Endothelial cell of umbilical vein (primary cell): ENCODE results near the gene ACOX3. TPM values are rescaled to one million over a fixed set of nuclear protein-coding genes. Genes with fewer than 3 reads are reported as not detected.

Source experiments
- BruUV-seq: library from RNA; stranded (reverse); fragments of 400-500 nt; replicated peaks from 2 replicates; lab custom pipeline; 2021; lab: Mats Ljungman, UMichigan
- CTCF ChIA-PET: fragments of 300-600, 350-600 bp; sonication (Branson Sonifier 250); formaldehyde crosslinking; loops from one replicate; lab custom pipeline; 2021; ENCODE audit warnings: antibody characterized with exemption, inconsistent platforms; lab: Charles Lee
- POLR2A ChIA-PET: fragments of 300-600, 350-600 bp; sonication (Branson Sonifier 250); formaldehyde crosslinking; loops from one replicate; lab custom pipeline; 2021; ENCODE audit warnings: antibody characterized with exemption, inconsistent platforms; lab: Charles Lee
- DNase-seq: peaks from one replicate; pipeline ENCODE4 v3.0.0-alpha.2; 2011; ENCODE audit warnings: low read depth, low spot score
- FAIRE-seq: peaks from 2 replicates; lab custom pipeline; 2011; peaks lifted over from hg19 to GRCh38; lab: Jason Lieb, UNC
- H2AFZ ChIP-seq: 2 replicates; pipeline ENCODE4 v1.6.0; 2012; ENCODE audit warnings: low read depth, low read length, control low read depth, inconsistent platforms
- H3K27ac ChIP-seq: 2 replicates; pipeline ENCODE4 v1.5.1; 2011; ENCODE audit warnings: low read depth, mild to moderate bottlenecking, control low read depth, low read length, moderate library complexity; ENCODE audit not compliant: insufficient read depth
- H3K27me3 ChIP-seq, 2 experiments: 2 replicates each; pipeline versions ENCODE4 v1.6.0 to v1.6.1; 2011; ENCODE audit warnings: low read length in 2 of 2, mixed read lengths in 1 of 2; ENCODE audit not compliant: control insufficient read depth in 2 of 2, insufficient read depth in 2 of 2
- H3K36me3 ChIP-seq, 2 experiments: 2 replicates in 1 of 2; 3 replicates in 1 of 2; pipeline ENCODE4 v1.5.1; 2011; ENCODE audit warnings: low read length in 2 of 2, mild to moderate bottlenecking in 1 of 2, moderate library complexity in 1 of 2; ENCODE audit not compliant: control insufficient read depth in 2 of 2, insufficient read depth in 2 of 2; ENCODE audit errors: extremely low read depth in 1 of 2
- H3K4me1 ChIP-seq: 3 replicates; pipeline ENCODE4 v1.5.1; 2011; ENCODE audit warnings: mild to moderate bottlenecking, low read length; ENCODE audit not compliant: control insufficient read depth, insufficient read depth; ENCODE audit errors: extremely low read depth
- H3K4me2 ChIP-seq: 2 replicates; pipeline ENCODE4 v1.6.1; 2011; ENCODE audit warnings: low read length, control low read depth, mixed read lengths; ENCODE audit not compliant: insufficient read depth
- H3K4me3 ChIP-seq, 3 experiments: fragments of 200-600 bp in 1 of 3; sonication (generic), shearing (Covaris generic) in 1 of 3; replicated peaks in 1 of 3; 2 replicates each; pipeline ENCODE4 v1.5.1; 2011 to 2016; ENCODE audit warnings: control low read depth in 3 of 3, low read length in 3 of 3, mild to moderate bottlenecking in 2 of 3, inconsistent platforms in 1 of 3, low read depth in 1 of 3, moderate library complexity in 1 of 3; ENCODE audit not compliant: insufficient read depth in 1 of 3
- H3K79me2 ChIP-seq: 2 replicates; pipeline ENCODE4 v1.6.0; 2012; ENCODE audit warnings: low read length, inconsistent platforms; ENCODE audit not compliant: control insufficient read depth, insufficient read depth
- H3K9ac ChIP-seq: replicated peaks from 2 replicates; pipeline ENCODE3; 2011; ENCODE audit warnings: low read length, control low read depth; ENCODE audit not compliant: insufficient read depth; ENCODE audit errors: extremely low read depth
- H3K9me1 ChIP-seq: replicated peaks from 3 replicates; pipeline ENCODE4 v1.6.0; 2011; ENCODE audit warnings: mild to moderate bottlenecking, low read length; ENCODE audit not compliant: control insufficient read depth, insufficient read depth; ENCODE audit errors: extremely low read depth
- H3K9me3 ChIP-seq: replicated peaks from 2 replicates; pipeline ENCODE4 v1.5.1; 2012; ENCODE audit warnings: low read length, inconsistent platforms; ENCODE audit not compliant: control insufficient read depth, insufficient read depth
- H4K20me1 ChIP-seq: replicated peaks from 2 replicates; pipeline ENCODE3; 2011; ENCODE audit warnings: mild to moderate bottlenecking, low read length; ENCODE audit not compliant: control insufficient read depth, insufficient read depth; ENCODE audit errors: extremely low read depth
- CTCF ChIP-seq, 2 donors: IDR thresholded peaks; 1 replicate in 1 of 2; 2 replicates in 1 of 2; pipeline ENCODE4 v1.5.1; 2011; ENCODE audit warnings: low read length in 2 of 2, mild to moderate bottlenecking in 2 of 2, moderate library complexity in 2 of 2, control low read depth in 1 of 2, inconsistent platforms in 1 of 2, low read depth in 1 of 2; ENCODE audit not compliant: insufficient read depth in 1 of 2; ENCODE audit errors: extremely low read depth in 1 of 2
- EZH2 ChIP-seq: IDR thresholded peaks from 2 replicates; pipeline ENCODE4 v1.6.1; 2012; ENCODE audit warnings: borderline replicate concordance, low read depth, mild to moderate bottlenecking, moderate library complexity, low read length, inconsistent platforms; ENCODE audit not compliant: severe bottlenecking
- FOS ChIP-seq: IDR thresholded peaks from 2 replicates; pipeline ENCODE4 v1.6.1; 2011; ENCODE audit warnings: mild to moderate bottlenecking, low read length, moderate library complexity, borderline replicate concordance; ENCODE audit not compliant: insufficient read depth
- GATA2 ChIP-seq: IDR thresholded peaks from 2 replicates; pipeline ENCODE4 v1.7.0; 2011; ENCODE audit warnings: low read depth, mild to moderate bottlenecking, moderate library complexity, mixed read lengths, low read length; ENCODE audit not compliant: insufficient read length, insufficient read depth
- JUN ChIP-seq: IDR thresholded peaks from 2 replicates; pipeline ENCODE4 v1.6.1; 2011; ENCODE audit warnings: borderline replicate concordance, low read depth; ENCODE audit not compliant: insufficient read length, insufficient read depth
- MAX ChIP-seq: IDR thresholded peaks from 2 replicates; pipeline ENCODE4 v1.6.1; 2011; ENCODE audit not compliant: insufficient read depth, insufficient read length
- MYC ChIP-seq: IDR thresholded peaks from one replicate; pipeline ENCODE4 v1.6.1; 2011; ENCODE audit warnings: mild to moderate bottlenecking, low read depth, low read length
- POLR2A ChIP-seq: IDR thresholded peaks from 2 replicates; pipeline ENCODE4 v1.6.1; 2012; ENCODE audit warnings: low read depth, mild to moderate bottlenecking, control low read depth, low read length
- POLR2AphosphoS5 ChIP-seq: IDR thresholded peaks from 2 replicates; pipeline ENCODE4 v1.6.1; 2012; ENCODE audit warnings: low read depth, mild to moderate bottlenecking, control low read depth, low read length, moderate library complexity; ENCODE audit not compliant: insufficient read depth
- dilution Hi-C: fragments of 300-500 bp; cut with MboI; formaldehyde crosslinking; loops from one replicate; pipeline ENCODE4 v1.15.0; 2019; ENCODE audit warnings: low sequenced_read_pairs; ENCODE audit not compliant: extremely low pct_ligation_motif_present
- intact Hi-C: fragments of 100-400 bp; cut with micrococcal nuclease; formaldehyde crosslinking; loops from one replicate; pipeline ENCODE4 v1.10.0; 2022
- polyA plus RNA-seq, 4 experiments: library from polyadenylated mRNA; depleted of rRNA in 3 of 4; stranded (reverse) in 3 of 4; unstranded in 1 of 4; fragments of >200 nt; gene quantifications; 2 replicates each; pipeline versions ENCODE4 v1.2.1 to v1.2.3, GENCODE V29; 2011 to 2012; ENCODE audit warnings: missing spikeins in 1 of 4
- total RNA-seq: library from RNA; stranded (reverse); gene quantifications from 2 replicates; pipeline ENCODE4 v1.2.3, GENCODE V29; 2021

ACOX3 gene
- total and polyA plus RNA-seq, 2 donors (not counting 3 experiments of a cell fraction or from before 2014, with no cell fraction given): 13.0 to 26.3 TPM

GRCh38 chr4:8398347-8398746, 42.2 kb downstream of the ACOX3 start:
- H3K4me3 ChIP-seq: no peak overlapping the region
- H3K9me1 ChIP-seq: no peaks in the 10 kb centered on the region
- BruUV-seq: no TSS peak
- H3K9me3 ChIP-seq: no peaks in the 10 kb centered on the region
- CTCF ChIA-PET: no interaction called here
- no peak overlapping the region for H3K27ac ChIP-seq
- no peak overlapping the region for H3K4me2 ChIP-seq
- POLR2A ChIA-PET: no interaction called here
- no peaks in the 10 kb centered on the region for H3K27me3 ChIP-seq
- H2AFZ ChIP-seq: no peak overlapping the region
- H3K4me1 ChIP-seq: peaks cover 21% of the 10 kb centered on the region
- no peak overlapping the region for H3K9ac ChIP-seq
- dilution Hi-C loops (no loop called here), intact Hi-C loops (no loop called here)
- FAIRE-seq (no peak), DNase-seq (no peak)
- H3K79me2 ChIP-seq: no peaks in the 10 kb centered on the region
- no peak for TF ChIP-seq FOS
- no peak for TF ChIP-seq POLR2AphosphoS5
- no peak for TF ChIP-seq JUN
- no peak for TF ChIP-seq EZH2
- no peak for TF ChIP-seq POLR2A
- TF ChIP-seq MAX: no peak
- no peak for TF ChIP-seq MYC
- no peak for TF ChIP-seq CTCF (IDR thresholded peaks at IDR 0.05; ENCODE audit: extremely low read depth in 1 of 2, insufficient read depth in 1 of 2, low read depth in 1 of 2, low read length in 2 of 2)
- no peak for TF ChIP-seq GATA2
- H3K36me3 ChIP-seq: peaks cover 0 to 7% of the 10 kb centered on the region in 2 experiments
- no peaks in the 10 kb centered on the region for H4K20me1 ChIP-seq
